HG02798 (cell line): ENCODE results near the gene CELF4.
"Not testable (repeated sequence)": the region's sequence is repeated elsewhere in the genome, so short reads cannot be mapped to it uniquely, and the experiment has no call there.

Experiments used
- ATAC-seq: cut with Tn5 transposase; IDR thresholded peaks from one replicate; pipeline ENCODE4 v1.9.1; 2021; ENCODE audit warnings: mild to moderate bottlenecking; ENCODE audit not compliant: unreplicated experiment, poor library complexity

The CELF4 gene

GRCh38 chr18:37383036-37383785 is 182.4 kb downstream of the CELF4 start:
- ATAC-seq, result no peak

GRCh38 chr18:37381554-37381953 is 184.0 kb downstream of the CELF4 start:
- no peak for ATAC-seq

- ATAC-seq, result no peak
Measured at GRCh38 chr18:37380546-37381110, 185.0 kb downstream of the CELF4 start.

- ATAC-seq, result no peak
Measured at GRCh38 chr18:37378336-37379010, 187.1 kb downstream of the CELF4 start.

- no peak for ATAC-seq
Measured at GRCh38 chr18:37375181-37375580, 190.4 kb downstream of the CELF4 start.

- ATAC-seq, result no peak
Measured at GRCh38 chr18:37368110-37368954, 197.3 kb downstream of the CELF4 start.

- no peak for ATAC-seq
Measured at GRCh38 chr18:37364237-37364636, 201.4 kb downstream of the CELF4 start.

- no peak for ATAC-seq
Measured at GRCh38 chr18:37362158-37362890, 203.3 kb downstream of the CELF4 start.

- ATAC-seq, result no peak
Measured at GRCh38 chr18:37361335-37362157, 204.1 kb downstream of the CELF4 start.

- not testable (repeated sequence) for ATAC-seq
Measured at GRCh38 chr18:37358061-37358460, 207.5 kb downstream of the CELF4 start.

GRCh38 chr18:37355772-37356171 is 209.8 kb downstream of the CELF4 start:
- ATAC-seq, result no peak

- no peak for ATAC-seq
Measured at GRCh38 chr18:37351110-37351509, 214.5 kb downstream of the CELF4 start.

- no peak for ATAC-seq
Measured at GRCh38 chr18:37348729-37349128, 216.9 kb downstream of the CELF4 start.

- no peak for ATAC-seq
Measured at GRCh38 chr18:37346048-37346447, 219.6 kb downstream of the CELF4 start.

- ATAC-seq, result no peak
Measured at GRCh38 chr18:37343542-37343851, 222.1 kb downstream of the CELF4 start.

- no peak for ATAC-seq
Measured at GRCh38 chr18:37341473-37342086, 224.0 kb downstream of the CELF4 start.

GRCh38 chr18:37341016-37341415 is 224.6 kb downstream of the CELF4 start:
- no peak for ATAC-seq

GRCh38 chr18:37339701-37340215 is 225.8 kb downstream of the CELF4 start:
- ATAC-seq, result no peak
